Stomach (tissue), 9 donors: ENCODE measurements around the gene UNC5B. TPM values are rescaled to one million over a fixed set of nuclear protein-coding genes. Genes with fewer than 3 reads are reported as not detected.
"Not testable (repeated sequence)": the region's sequence is repeated elsewhere in the genome, so short reads cannot be mapped to it uniquely, and the experiment has no call there.

Experiments
- DNase-seq, 2 donors: peaks; one replicate each; pipeline versions ENCODE4 v3.0.0 to v3.0.0-alpha.2; 2013 to 2019
- H3K27ac ChIP-seq, 5 donors: fragments of 200-600 bp in 4 of 5; sonication (generic) in 4 of 5; one replicate each; pipeline ENCODE4 v1.5.1; 2013 to 2019; ENCODE audit warnings: mild to moderate bottlenecking in 1 of 5, moderate library complexity in 1 of 5
- H3K27me3 ChIP-seq, 3 donors: fragments of 200-600 bp; sonication (generic); one replicate each; pipeline ENCODE4 v1.5.1; 2017 to 2019; ENCODE audit warnings: mixed run types in 1 of 3
- H3K36me3 ChIP-seq, 4 donors: fragments of 200-600 bp; sonication (generic); 1 replicate in 3 of 4; 2 replicates in 1 of 4; pipeline ENCODE4 v1.5.1; 2016 to 2019
- H3K4me1 ChIP-seq, 4 donors: fragments of 200-600 bp; sonication (generic); one replicate each; pipeline ENCODE4 v1.5.1; 2016 to 2019
- H3K4me3 ChIP-seq, 4 donors: fragments of 200-600 bp; sonication (generic) in 3 of 4; one replicate each; pipeline ENCODE4 v1.5.1; 2016 to 2019; ENCODE audit warnings: mild to moderate bottlenecking in 1 of 4
- H3K9me3 ChIP-seq, 4 donors: fragments of 200-600 bp; sonication (generic); one replicate each; pipeline ENCODE4 v1.5.1; 2016 to 2019
- CTCF ChIP-seq, 7 experiments: fragments of 450-650 bp in 4 of 7; fragments of 200-600 bp in 3 of 7; sonication (generic) in 3 of 7; IDR thresholded peaks; one replicate each; pipeline ENCODE4 v1.5.1; 2016 to 2019; ENCODE audit warnings: antibody characterized with exemption in 7 of 7, control low read depth in 2 of 7, mild to moderate bottlenecking in 1 of 7
- EP300 ChIP-seq: sonication (generic); formaldehyde crosslinking; IDR thresholded peaks from one replicate; pipeline ENCODE4 v1.6.1; 2017; ENCODE audit warnings: antibody characterized with exemption
- POLR2A ChIP-seq, 4 donors: fragments of 450-650 bp; IDR thresholded peaks; one replicate each; pipeline ENCODE4 v1.6.1; 2016; ENCODE audit warnings: antibody characterized with exemption in 4 of 4, control low read depth in 2 of 4, mild to moderate bottlenecking in 1 of 4, moderate library complexity in 1 of 4
- POLR2AphosphoS5 ChIP-seq, 3 donors: sonication (generic); formaldehyde crosslinking; IDR thresholded peaks; one replicate each; pipeline ENCODE4 v1.6.1; 2016; ENCODE audit warnings: antibody characterized with exemption in 3 of 3
- WGBS, 5 donors: extraction: QIAGEN DNeasy Blood & Tissue Kit in 3 of 5; methylation state at CpG; one replicate each; pipeline versions ENCODE4 v1.1.5 to v1.1.7; 2013 to 2018; 5-methylcytosine and 5-hydroxymethylcytosine counted together
- intact Hi-C: fragments of 100-400 bp; cut with DNase I; formaldehyde crosslinking; loops from one replicate; pipeline ENCODE4 v1.15.1; 2023; ENCODE audit warnings: low total_unique reads
- polyA plus RNA-seq, 3 donors: library from polyadenylated mRNA; stranded (reverse); fragments of 200-250 nt; gene quantifications; one replicate each; pipeline ENCODE4 v1.2.3, GENCODE V29; 2013
- total RNA-seq, 5 donors: library from RNA; depleted of rRNA; stranded (reverse); fragments of >200 nt; gene quantifications; one replicate each; pipeline versions ENCODE4 v1.1.0 to v1.2.3, GENCODE V29; 2014 to 2016
- donor health status: healthy with polysubstance abuse.
- donor health status: Bipolar disorder and iron deficiency.
- donor health status: healthy.

UNC5B gene
- total and polyA plus RNA-seq, 8 donors = 1.4 to 42.9 (median 5.7) TPM

DNA sequence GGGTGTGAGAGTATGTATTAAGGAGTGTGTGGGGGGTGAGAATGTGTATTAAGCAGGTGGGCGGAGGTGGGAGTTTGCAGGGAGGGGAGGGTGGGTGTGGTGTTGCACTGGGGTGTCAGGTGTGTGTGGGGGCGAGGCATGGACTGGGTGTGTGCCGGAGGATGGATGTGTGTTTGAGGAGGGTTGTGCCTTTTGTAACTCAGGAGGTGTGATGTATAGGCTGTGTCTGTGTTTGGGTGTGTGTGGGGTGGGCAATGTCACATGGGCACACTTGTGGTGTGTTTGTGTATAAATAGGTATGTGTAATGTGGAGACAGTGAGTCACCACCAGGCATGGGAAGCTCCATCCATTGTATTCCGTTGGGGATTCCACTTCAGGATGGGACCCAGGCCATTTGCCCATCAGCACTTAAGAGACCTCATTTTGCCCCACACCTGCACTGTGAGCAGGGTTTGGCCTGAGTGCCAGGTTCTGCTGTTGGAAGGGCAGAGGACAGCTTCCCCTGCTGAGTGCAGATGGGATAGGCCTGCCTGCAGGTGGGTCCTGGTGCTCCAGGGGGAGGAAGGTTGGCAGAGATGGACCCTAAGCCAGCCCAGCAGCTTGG is 5.8 kb downstream of the UNC5B start:
- Histone ChIP-seq H3K27me3 (peaks cover 0 to 38% (median 0%) of the 10 kb centered on the region in 3 donors), H3K27ac (peak overlapping the region in 4 of 5 donors; percentile 19 to 67 (median 56)), H3K36me3 (no peaks in the 10 kb centered on the region), H3K4me1 (peaks cover 14 to 55% (median 47%) of the 10 kb centered on the region in 4 donors), H3K9me3 (no peaks in the 10 kb centered on the region), H3K4me3 (peak overlapping the region; percentile 50 to 68 (median 54))
- TF ChIP-seq EP300 (no peak), POLR2A (IDR thresholded peaks at IDR 0.05) (no peak), CTCF (IDR thresholded peaks at IDR 0.05) (no peak), POLR2AphosphoS5 (IDR thresholded peaks at IDR 0.05) (no peak)
- WGBS, 5 donors = 35 to 56% (median 43%) methylated on average over 4 of the region's 4 CpGs
- intact Hi-C loops = no loop called here
- DNase-seq = peak; percentile 35 to 74

GRCh38 chr10:71218651-71219050 is 6.3 kb downstream of the UNC5B start:
- H3K9me3 ChIP-seq = no peaks in the 10 kb centered on the region
- no peak overlapping the region for H3K4me3 ChIP-seq
- H3K36me3 ChIP-seq = no peaks in the 10 kb centered on the region
- peaks cover 14 to 50% (median 44%) of the 10 kb centered on the region in 4 donors for H3K4me1 ChIP-seq
- intact Hi-C loops = no loop called here
- 71 to 94% (median 85%) methylated on average over 4 to 5 of the region's 5 CpGs for WGBS, 5 donors
- H3K27ac ChIP-seq = peak overlapping the region in 1 of 5 donors; percentile 16
- TF ChIP-seq EP300 (no peak), POLR2A (IDR thresholded peaks at IDR 0.05) (no peak), POLR2AphosphoS5 (IDR thresholded peaks at IDR 0.05) (no peak), CTCF (IDR thresholded peaks at IDR 0.05) (no peak)
- DNase-seq = peak in 1 of 2 donors; percentile 4
- H3K27me3 ChIP-seq = peaks cover 0 to 34% (median 0%) of the 10 kb centered on the region in 3 donors

- Histone ChIP-seq H3K27me3 (peaks cover 0 to 27% (median 0%) of the 10 kb centered on the region in 3 donors), H3K4me1 (peaks cover 14 to 43% (median 37%) of the 10 kb centered on the region in 4 donors)
- H3K27ac ChIP-seq, intact Hi-C loops, H3K36me3 ChIP-seq, H3K4me3 ChIP-seq, H3K9me3 ChIP-seq: not testable (repeated sequence)
- 81 to 87% (median 83%) methylated on average over 7 of the region's 7 CpGs for WGBS, 5 donors
- DNase-seq = peak in 1 of 2 donors; percentile 0
Measured at GRCh38 chr10:71219236-71219917, 7.0 kb downstream of the UNC5B start.

- Histone ChIP-seq H3K4me3 (no peak overlapping the region), H3K27ac (no peak overlapping the region), H3K27me3 (peaks cover 0 to 19% (median 0%) of the 10 kb centered on the region in 3 donors), H3K4me1 (peaks cover 14 to 36% (median 31%) of the 10 kb centered on the region in 4 donors), H3K9me3 (no peaks in the 10 kb centered on the region), H3K36me3 (no peaks in the 10 kb centered on the region)
- 87 to 92% (median 89%) methylated on average over 8 of the region's 8 CpGs for WGBS, 5 donors
- TF ChIP-seq EP300 = no peak
- no peak for TF ChIP-seq POLR2A (IDR thresholded peaks at IDR 0.05)
- no peak for TF ChIP-seq POLR2AphosphoS5 (IDR thresholded peaks at IDR 0.05)
- no peak for TF ChIP-seq CTCF (IDR thresholded peaks at IDR 0.05)
- intact Hi-C loops = no loop called here
- peak in 1 of 2 donors; percentile 2 for DNase-seq
Measured at GRCh38 chr10:71219918-71220688, 7.7 kb downstream of the UNC5B start.
